Muscle of back (tissue), 11 donors: Measurements from ENCODE around the gene ST3GAL2. TPM values are rescaled to one million over a fixed set of nuclear protein-coding genes. Genes with fewer than 3 reads are reported as not detected.
"Not testable (repeated sequence)": the region's sequence is repeated elsewhere in the genome, so short reads cannot be mapped to it uniquely, and the experiment has no call there.

Experiments used
- DNase-seq, 3 donors: peaks; one replicate each; pipeline versions ENCODE4 v3.0.0 to v3.0.0-alpha.2; 2013
- polyA plus RNA-seq, 10 donors: library from polyadenylated mRNA; unstranded; fragments of 120-200 nt; gene quantifications; one replicate each; pipeline ENCODE4 v1.2.1, GENCODE V29; 2013; ENCODE audit not compliant: insufficient read length in 10 of 10

Gene ST3GAL2
- polyA plus RNA-seq, 10 donors = 21.6 to 32.3 (median 27.1) TPM

- DNase-seq = no peak
Observed at GRCh38 chr16:70349783-70350182, 89.1 kb downstream of the ST3GAL2 start.

- peak; percentile 7 to 69 (median 59) for DNase-seq
Observed at GRCh38 chr16:70348991-70349390, 89.9 kb downstream of the ST3GAL2 start.

DNA sequence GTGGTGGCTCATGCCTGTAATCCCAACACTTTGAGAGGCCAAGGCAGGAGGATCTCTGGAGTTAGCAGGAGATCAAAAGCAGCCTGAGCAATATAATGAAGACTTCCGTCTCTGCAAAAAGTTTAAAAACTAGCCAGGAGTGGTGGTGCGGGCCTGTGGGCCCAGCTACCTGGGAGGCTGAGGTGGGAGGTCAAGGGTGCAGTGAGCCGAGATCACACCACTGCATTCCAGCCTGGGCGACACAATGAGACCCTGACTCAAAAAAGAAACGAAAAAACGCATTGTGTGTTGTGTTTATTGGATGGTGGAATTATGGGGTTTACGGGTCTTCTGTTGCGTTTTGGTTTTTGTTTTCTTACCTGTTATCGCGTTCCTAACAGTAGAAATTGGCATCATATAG lies 93.1 kb downstream of the ST3GAL2 start:
- no peak for DNase-seq

GRCh38 chr16:70342016-70342415 lies 96.9 kb downstream of the ST3GAL2 start:
- no peak for DNase-seq

DNA sequence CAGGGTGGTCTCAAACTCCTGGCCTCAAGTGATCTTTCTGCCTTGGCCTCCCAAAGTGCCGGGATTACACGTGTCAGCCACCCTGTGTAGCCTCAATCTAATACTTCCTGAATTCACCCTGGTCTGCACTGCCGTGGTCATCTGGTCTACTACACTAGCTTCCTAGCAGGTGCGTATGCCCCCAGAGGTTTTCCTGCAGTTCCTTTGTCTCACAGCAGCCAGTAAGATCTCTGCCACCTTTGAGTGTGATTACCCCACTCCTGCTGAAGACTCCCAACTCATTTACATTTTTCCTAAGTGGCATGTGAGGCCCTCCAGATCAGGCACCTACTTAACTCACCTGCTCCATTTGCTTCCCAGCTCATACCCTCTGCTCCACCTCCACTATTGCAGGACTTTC lies 97.3 kb downstream of the ST3GAL2 start:
- DNase-seq = no peak

DNA sequence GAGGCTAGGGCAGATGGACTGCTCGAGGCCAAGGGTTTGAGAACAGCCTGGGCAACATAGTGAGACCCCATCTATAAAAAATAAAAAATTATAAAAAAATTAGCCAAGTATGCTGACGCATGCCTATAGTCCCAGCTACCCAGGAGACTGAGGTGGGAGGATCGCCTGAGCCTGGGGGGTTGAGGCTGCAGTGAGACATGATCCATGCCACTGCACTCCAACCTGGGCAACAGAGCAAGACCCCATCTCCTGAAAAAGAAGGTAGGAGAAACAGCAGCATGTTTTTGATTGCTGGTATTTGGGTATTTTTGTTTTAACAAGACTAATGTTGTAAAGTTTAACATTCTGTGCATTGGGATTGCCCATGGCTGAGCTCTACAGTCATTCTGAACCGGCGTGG lies 101.1 kb downstream of the ST3GAL2 start:
- DNase-seq = no peak

DNA sequence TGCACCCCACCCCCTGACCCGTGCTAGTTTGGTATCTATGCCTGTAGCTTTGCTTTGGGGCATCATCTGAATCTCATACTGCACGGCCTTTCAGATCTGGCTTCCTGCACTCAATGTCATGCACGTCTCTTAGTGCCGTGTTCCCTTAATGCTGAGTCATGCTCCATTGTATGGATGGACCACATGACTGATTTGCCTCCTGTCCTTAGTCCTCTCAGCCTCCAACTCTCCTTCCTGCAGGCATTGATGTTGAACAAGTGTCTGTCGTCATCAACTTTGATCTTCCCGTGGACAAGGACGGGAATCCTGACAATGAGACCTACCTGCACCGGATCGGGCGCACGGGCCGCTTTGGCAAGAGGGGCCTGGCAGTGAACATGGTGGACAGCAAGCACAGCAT lies 106.2 kb downstream of the ST3GAL2 start:
- not testable (repeated sequence) for DNase-seq

GRCh38 chr16:70331588-70332358 lies 107.1 kb downstream of the ST3GAL2 start:
- peak in 1 of 3 donors; percentile 16 for DNase-seq

DNA sequence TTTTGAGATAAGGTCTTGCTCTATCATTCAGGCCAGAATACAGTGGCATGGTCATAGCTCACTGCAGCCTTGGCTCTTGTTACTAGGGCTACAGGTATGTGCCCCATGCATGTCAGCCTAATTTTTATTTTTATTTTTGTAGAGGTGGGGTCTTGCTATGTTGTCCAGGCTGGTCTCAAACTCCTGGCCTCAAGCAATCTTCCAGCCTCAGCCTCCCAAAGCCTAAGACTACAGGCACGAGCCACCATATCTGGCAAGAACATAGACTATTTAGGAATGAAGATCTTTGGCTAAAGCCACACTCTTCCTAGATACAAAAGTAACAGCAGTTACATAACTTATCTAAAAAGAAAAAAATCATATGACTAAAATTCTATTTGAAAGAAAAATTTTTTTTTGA lies 107.8 kb downstream of the ST3GAL2 start:
- DNase-seq = no peak

Other genes starting within 250 kb of the ST3GAL2 start
- 10 to 100 TPM; 10.7 to 15.7 (median 11.9) TPM for gene EXOSC6, start 187.2 kb downstream of the ST3GAL2 start, polyA plus RNA-seq
- 10 to 100 TPM; 53.2 to 65.5 (median 60.2) TPM for gene AARS1, start 149.6 kb downstream of the ST3GAL2 start, polyA plus RNA-seq
- 10 to 100 TPM; 17.6 to 23.8 (median 22.0) TPM for gene DDX19B, start 139.9 kb downstream of the ST3GAL2 start, polyA plus RNA-seq
- 10 to 100 TPM; 27.4 to 42.0 (median 38.5) TPM for gene DDX19A, start 92.2 kb downstream of the ST3GAL2 start, polyA plus RNA-seq
- gene FCSK, start 15.5 kb upstream of the ST3GAL2 start, polyA plus RNA-seq = 1 to 10 TPM; 4.4 to 10.0 (median 6.4) TPM
- gene COG4, start 84.5 kb upstream of the ST3GAL2 start, polyA plus RNA-seq = 10 to 100 TPM; 32.3 to 46.9 (median 39.8) TPM
- 100 to 1,000 TPM; 174 to 266 (median 220) TPM for gene SF3B3, start 84.7 kb upstream of the ST3GAL2 start, polyA plus RNA-seq
- gene IL34, start 207.5 kb upstream of the ST3GAL2 start, polyA plus RNA-seq = 1 to 10 TPM; 4.4 to 7.4 (median 5.5) TPM
- gene MTSS2, start 247.0 kb upstream of the ST3GAL2 start, polyA plus RNA-seq = 100 to 1,000 TPM in 6 of 10 donors, 10 to 100 TPM in 4; 89.5 to 129 (median 103) TPM